HepG2 (cell line): ENCODE data around the gene CRYAA. TPM values are rescaled to one million over a fixed set of nuclear protein-coding genes. Genes with fewer than 3 reads are reported as not detected.
A peak's percentile ranks its signal among the peaks of the same experiment; 100 is the strongest.

Experiments used
- ATAC-seq: fragments of 200-7000 bp; cut with Tn5 transposase; 3 replicates; pipeline ENCODE4 v1.9.1; 2020; ENCODE audit warnings: mild to moderate bottlenecking, moderate library complexity
- BruUV-seq: library from RNA; stranded (reverse); fragments of 400-500 nt; replicated peaks from 2 replicates; lab custom pipeline; 2021; lab: Mats Ljungman, UMichigan
- CTCF ChIA-PET: fragments of 300-600 bp; formaldehyde crosslinking; extraction: SDS; loops from one replicate; lab custom pipeline; 2021; ENCODE audit warnings: low total read pairs, inconsistent platforms, low intra/inter-chr PET ratio; lab: Yijun Ruan, JAX
- POLR2A ChIA-PET: fragments of 350-600 bp; sonication (Branson Sonifier 250); formaldehyde crosslinking; loops from one replicate; lab custom pipeline; 2020; ENCODE audit warnings: antibody characterized with exemption, inconsistent platforms; lab: Yijun Ruan, JAX
- DNase-seq: peaks from one replicate; pipeline ENCODE4 v3.0.0-alpha.2; 2015; ENCODE audit warnings: low spot score
- FAIRE-seq: peaks from 3 replicates; lab custom pipeline; 2011; peaks lifted over from hg19 to GRCh38; lab: Jason Lieb, UNC
- H2AFZ ChIP-seq: one replicate; pipeline ENCODE4 v1.6.1; 2011; ENCODE audit warnings: low read length, inconsistent platforms
- H3K27ac ChIP-seq: fragments of 300-600 bp; 3 replicates; pipeline ENCODE4 v1.8.0; 2011; ENCODE audit warnings: mixed run types, mild to moderate bottlenecking, mixed read lengths, low read length, inconsistent platforms; ENCODE audit not compliant: insufficient read depth; ENCODE audit errors: extremely low read length
- H3K27me3 ChIP-seq, 2 experiments: fragments of 200-600 bp in 1 of 2; 2 replicates in 1 of 2; 3 replicates in 1 of 2; pipeline versions ENCODE4 v1.6.0 to v1.8.0; 2011; ENCODE audit warnings: low read length in 2 of 2, mild to moderate bottlenecking in 2 of 2, moderate library complexity in 2 of 2, inconsistent platforms in 1 of 2; ENCODE audit not compliant: insufficient read depth in 2 of 2, control insufficient read depth in 1 of 2
- H3K36me3 ChIP-seq, 2 experiments: fragments of 200-600 bp in 1 of 2; replicated peaks in 1 of 2; 2 replicates in 1 of 2; 3 replicates in 1 of 2; pipeline versions ENCODE4 v1.5.1 to v1.8.0; 2011; ENCODE audit warnings: low read length in 2 of 2, inconsistent platforms in 1 of 2; ENCODE audit not compliant: insufficient read depth in 2 of 2, control insufficient read depth in 1 of 2
- H3K4me1 ChIP-seq: 2 replicates; pipeline ENCODE4 v1.5.1; 2012; ENCODE audit warnings: low read length, inconsistent platforms; ENCODE audit not compliant: insufficient read depth
- H3K4me2 ChIP-seq: 2 replicates; pipeline ENCODE4 v1.6.0; 2011; ENCODE audit warnings: low read depth, low read length, inconsistent platforms
- H3K4me3 ChIP-seq, 3 experiments: fragments of 200-600 bp in 1 of 3; sonication (generic), shearing (Covaris generic) in 1 of 3; replicated peaks in 1 of 3; 2 replicates each; pipeline ENCODE4 v1.5.1; 2011 to 2016; ENCODE audit warnings: low read length in 3 of 3, inconsistent platforms in 2 of 3, low read depth in 2 of 3, mild to moderate bottlenecking in 2 of 3, control low read depth in 1 of 3, mixed read lengths in 1 of 3; ENCODE audit not compliant: insufficient read depth in 1 of 3
- H3K79me2 ChIP-seq: one replicate; pipeline ENCODE4 v1.6.1; 2011; ENCODE audit warnings: low read length, inconsistent platforms; ENCODE audit not compliant: insufficient read depth
- H3K9ac ChIP-seq: 2 replicates; pipeline ENCODE4 v1.6.0; 2011; ENCODE audit warnings: mild to moderate bottlenecking, low read depth, low read length, inconsistent platforms; ENCODE audit not compliant: insufficient read depth
- H3K9me3 ChIP-seq: 2 replicates; pipeline ENCODE4 v1.5.1; 2012; ENCODE audit warnings: mild to moderate bottlenecking, low read length
- H4K20me1 ChIP-seq: 2 replicates; pipeline ENCODE4 v1.6.0; 2011; ENCODE audit warnings: inconsistent platforms, mild to moderate bottlenecking, low read length, moderate library complexity; ENCODE audit not compliant: insufficient read depth
- FOXC1 ChIP-seq: sonication (generic); formaldehyde crosslinking; IDR thresholded peaks from 2 replicates; pipeline ENCODE4 v1.8.0; 2022; ENCODE audit warnings: mild to moderate bottlenecking, missing genetic modification reagents, borderline replicate concordance
- KLF12 ChIP-seq: sonication (generic); formaldehyde crosslinking; IDR thresholded peaks from 2 replicates; pipeline ENCODE4 v1.4.0; 2020; ENCODE audit warnings: missing genetic modification reagents, borderline replicate concordance
- MEIS1 ChIP-seq: sonication (generic); formaldehyde crosslinking; IDR thresholded peaks from 2 replicates; pipeline ENCODE4 v1.9.0; 2021; ENCODE audit warnings: mild to moderate bottlenecking, missing genetic modification reagents, moderate library complexity, borderline replicate concordance
- SALL2 ChIP-seq: sonication (generic); formaldehyde crosslinking; IDR thresholded peaks from 2 replicates; pipeline ENCODE4 v1.8.1; 2023; ENCODE audit warnings: mild to moderate bottlenecking, missing genetic modification reagents, inconsistent platforms
- SMAD9 ChIP-seq: sonication (generic); formaldehyde crosslinking; IDR thresholded peaks from 2 replicates; pipeline ENCODE4 v1.5.1; 2020; ENCODE audit warnings: mild to moderate bottlenecking, missing genetic modification reagents
- ZBTB4 ChIP-seq: sonication (generic); formaldehyde crosslinking; IDR thresholded peaks from 2 replicates; pipeline ENCODE4 v1.4.0; 2020; ENCODE audit warnings: missing genetic modification reagents, mild to moderate bottlenecking, borderline replicate concordance
- ZNF629 ChIP-seq: sonication (generic); formaldehyde crosslinking; conservative IDR thresholded peaks from 2 replicates; pipeline ENCODE4 v1.5.0; 2020; ENCODE audit warnings: missing genetic modification reagents
- ZNF678 ChIP-seq: sonication (generic); formaldehyde crosslinking; IDR thresholded peaks from 2 replicates; pipeline ENCODE4 v1.4.0; 2020; ENCODE audit warnings: mild to moderate bottlenecking, missing genetic modification reagents
- WGBS: methylation state at CpG from one replicate; pipeline ENCODE4 v1.1.6; 2017; ENCODE audit warnings: low lambda C conversion rate; 5-methylcytosine and 5-hydroxymethylcytosine counted together
- in situ Hi-C: cut with HindIII; loops from 2 replicates; pipeline ENCODE4 v1.10.0; 2017; ENCODE audit warnings: low pct_unique_long_range_greater_than_20kb; ENCODE audit not compliant: extremely low pct_ligation_motif_present
- intact Hi-C: fragments of 100-400 bp; cut with micrococcal nuclease; formaldehyde crosslinking; loops from one replicate; pipeline ENCODE4 v1.10.0; 2022; ENCODE audit not compliant: unreplicated experiment
- polyA plus RNA-seq, 8 experiments: library from polyadenylated mRNA; depleted of rRNA in 3 of 8; stranded (reverse) in 7 of 8; unstranded in 1 of 8; fragments of >200 nt; fragmentation: Illumina TruSeq in 4 of 8; extraction: Trizol in 4 of 8; gene quantifications; 2 replicates each; pipeline versions ENCODE4 v1.2.1 to v1.2.3, GENCODE V29; 2011 to 2016; ENCODE audit warnings: low read depth in 4 of 8, missing spikeins in 1 of 8, mixed read lengths in 1 of 8; ENCODE audit not compliant: insufficient read depth in 1 of 8
- total RNA-seq, 5 experiments: library from RNA; depleted of rRNA; stranded (reverse); fragments of >200 nt; fragmentation: Illumina TruSeq; extraction: Trizol; gene quantifications; 2 replicates each; pipeline ENCODE4 v1.2.3, GENCODE V29; 2016; ENCODE audit warnings: low read depth in 1 of 5
- TF ChIP-seq, protein P1 (sequence below): sonication (generic); formaldehyde crosslinking; IDR thresholded peaks from 2 replicates; pipeline ENCODE4 v1.8.1; 2023; ENCODE audit warnings: mild to moderate bottlenecking, missing genetic modification reagents

The CRYAA gene
- total and polyA plus RNA-seq, 2 of the 13 experiments (the other 11 are each of a cell fraction or from before 2014, with no cell fraction given): 5.6 to 8.6 TPM

DNA sequence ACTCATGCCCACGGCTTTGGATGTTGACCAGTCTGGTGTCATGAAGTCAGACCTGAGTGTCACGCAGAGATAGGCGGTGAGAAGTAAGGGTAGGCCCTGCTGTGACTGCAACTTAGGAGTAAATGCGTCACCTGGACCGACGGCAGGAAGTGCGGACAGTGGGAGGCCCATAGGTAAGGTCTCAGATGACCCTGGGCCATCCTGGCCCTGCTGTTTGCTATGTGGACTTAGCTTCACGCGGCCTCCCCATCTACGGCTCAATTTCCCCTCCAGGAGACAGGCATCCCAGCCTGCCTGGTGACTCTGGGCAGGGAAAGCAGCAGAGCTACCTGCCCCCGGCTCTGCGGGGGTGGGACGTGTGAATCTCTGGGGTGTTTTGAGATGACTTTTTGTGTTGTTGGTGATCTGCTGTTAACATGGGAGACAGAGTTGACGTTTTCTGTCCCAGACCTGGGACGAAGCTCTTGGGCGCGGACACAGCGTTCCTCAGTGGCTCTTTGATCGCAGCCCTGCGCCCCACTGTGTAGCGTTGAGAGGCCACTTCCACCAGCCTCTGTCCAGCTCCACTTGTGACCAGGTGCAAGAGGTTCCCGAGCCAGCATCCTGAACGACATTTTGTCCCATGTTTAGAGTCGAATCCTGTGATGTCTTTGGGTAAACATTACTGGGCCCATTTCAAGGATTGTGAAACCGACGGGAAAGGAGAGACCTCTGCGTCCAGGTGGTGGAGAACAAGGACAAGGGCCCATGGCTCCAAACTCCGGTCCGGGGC, 39.9 kb downstream of the CRYAA start:
- Histone ChIP-seq H3K27me3 (no peaks in the 10 kb centered on the region), H3K4me3 (no peak overlapping the region), H3K27ac (no peak overlapping the region), H3K4me2 (no peak overlapping the region), H3K9ac (no peak overlapping the region), H2AFZ (no peak overlapping the region), H3K4me1 (peaks cover 36% of the 10 kb centered on the region)
- POLR2A ChIA-PET: interaction anchor here (1.5 kb wide), 1 partner anchor 61 kb away, joined by 4 read pairs; no protein-coding TSS in a partner anchor
- ATAC-seq: no peak
- intact Hi-C loops: no loop called here
- TF ChIP-seq ZNF629: peak; percentile 81
- TF ChIP-seq SMAD9 (CRISPR knock-in tag): no peak
- TF ChIP-seq KLF12: no peak
- TF ChIP-seq FOXC1 (CRISPR knock-in tag): no peak
- TF ChIP-seq ZNF678 (CRISPR knock-in tag): no peak
- TF ChIP-seq SALL2 (CRISPR knock-in tag): no peak
- TF ChIP-seq MEIS1 (CRISPR knock-in tag): no peak
- TF ChIP-seq, protein P1, sequence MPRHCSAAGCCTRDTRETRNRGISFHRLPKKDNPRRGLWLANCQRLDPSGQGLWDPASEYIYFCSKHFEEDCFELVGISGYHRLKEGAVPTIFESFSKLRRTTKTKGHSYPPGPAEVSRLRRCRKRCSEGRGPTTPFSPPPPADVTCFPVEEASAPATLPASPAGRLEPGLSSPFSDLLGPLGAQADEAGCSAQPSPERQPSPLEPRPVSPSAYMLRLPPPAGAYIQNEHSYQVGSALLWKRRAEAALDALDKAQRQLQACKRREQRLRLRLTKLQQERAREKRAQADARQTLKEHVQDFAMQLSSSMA (CRISPR knock-in tag): no peak
- TF ChIP-seq ZBTB4 (CRISPR knock-in tag): no peak
- TF ChIP-seq, all 625 proteins: peak for 1
- FAIRE-seq (no peak), DNase-seq (no peak)
- no peaks in the 10 kb centered on the region for H3K36me3 ChIP-seq
- no TSS peak for BruUV-seq
- H3K79me2 ChIP-seq: no peaks in the 10 kb centered on the region
- no peaks in the 10 kb centered on the region for H4K20me1 ChIP-seq
- in situ Hi-C loops: no loop called here
- CTCF ChIA-PET: no interaction called here
- WGBS: 79% methylated on average over 28 of the region's 29 CpGs
- H3K9me3 ChIP-seq: no peaks in the 10 kb centered on the region
